ENCODE data around the gene RAX2.

The RAX2 gene

DNA sequence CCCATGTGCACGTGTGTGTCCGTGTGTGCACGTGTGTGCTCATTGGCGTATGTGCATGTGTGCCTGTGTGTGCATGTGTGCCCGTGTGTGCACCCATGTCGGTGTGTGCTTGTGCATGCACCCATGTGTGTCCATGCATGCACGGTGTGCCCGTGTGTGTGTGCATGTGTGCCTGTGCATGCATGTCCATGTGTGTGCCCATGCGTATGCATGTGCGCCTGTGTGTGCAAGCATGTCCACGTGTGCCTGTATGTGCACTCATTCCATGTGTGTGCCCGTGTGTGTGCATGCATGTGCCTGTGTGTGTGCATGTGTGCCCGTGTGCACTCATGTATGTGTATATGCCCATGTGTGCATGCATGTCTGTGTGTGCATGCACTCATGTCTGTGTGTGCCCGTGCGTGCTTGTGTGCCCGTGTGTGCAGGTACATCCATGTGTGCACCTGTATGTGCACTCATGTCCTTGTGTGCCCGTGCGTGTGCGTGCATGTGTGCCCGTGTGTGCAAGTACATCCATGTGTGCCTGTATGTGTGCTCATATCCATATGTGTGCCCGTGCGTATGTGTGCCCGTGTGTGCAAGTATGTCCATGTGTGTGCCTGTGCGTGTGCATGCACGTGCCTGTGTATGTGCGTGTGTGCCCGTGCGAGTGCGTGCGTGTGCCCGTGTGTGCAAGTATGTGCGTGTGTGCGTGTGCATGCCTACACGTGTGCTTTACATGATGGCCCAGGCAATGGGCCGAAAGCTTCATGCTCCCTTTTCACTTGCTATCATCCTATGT is 35.7 kb upstream of the RAX2 start:
- TF ChIP-seq, protein P1, sequence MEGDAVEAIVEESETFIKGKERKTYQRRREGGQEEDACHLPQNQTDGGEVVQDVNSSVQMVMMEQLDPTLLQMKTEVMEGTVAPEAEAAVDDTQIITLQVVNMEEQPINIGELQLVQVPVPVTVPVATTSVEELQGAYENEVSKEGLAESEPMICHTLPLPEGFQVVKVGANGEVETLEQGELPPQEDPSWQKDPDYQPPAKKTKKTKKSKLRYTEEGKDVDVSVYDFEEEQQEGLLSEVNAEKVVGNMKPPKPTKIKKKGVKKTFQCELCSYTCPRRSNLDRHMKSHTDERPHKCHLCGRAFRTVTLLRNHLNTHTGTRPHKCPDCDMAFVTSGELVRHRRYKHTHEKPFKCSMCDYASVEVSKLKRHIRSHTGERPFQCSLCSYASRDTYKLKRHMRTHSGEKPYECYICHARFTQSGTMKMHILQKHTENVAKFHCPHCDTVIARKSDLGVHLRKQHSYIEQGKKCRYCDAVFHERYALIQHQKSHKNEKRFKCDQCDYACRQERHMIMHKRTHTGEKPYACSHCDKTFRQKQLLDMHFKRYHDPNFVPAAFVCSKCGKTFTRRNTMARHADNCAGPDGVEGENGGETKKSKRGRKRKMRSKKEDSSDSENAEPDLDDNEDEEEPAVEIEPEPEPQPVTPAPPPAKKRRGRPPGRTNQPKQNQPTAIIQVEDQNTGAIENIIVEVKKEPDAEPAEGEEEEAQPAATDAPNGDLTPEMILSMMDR (IDR thresholded peaks at IDR 0.05; ENCODE audit: insufficient read depth, low read depth, low read length, missing control alignments), result no peak
- no peak overlapping the region for H3K4me3 ChIP-seq (ENCODE audit: low read depth, low read length)
- DNase-seq (ENCODE audit: low read depth), result no peak

- no peak for DNase-seq (ENCODE audit: low read depth)
Observed at GRCh38 chr19:3807131-3807480, 35.1 kb upstream of the RAX2 start.

DNA sequence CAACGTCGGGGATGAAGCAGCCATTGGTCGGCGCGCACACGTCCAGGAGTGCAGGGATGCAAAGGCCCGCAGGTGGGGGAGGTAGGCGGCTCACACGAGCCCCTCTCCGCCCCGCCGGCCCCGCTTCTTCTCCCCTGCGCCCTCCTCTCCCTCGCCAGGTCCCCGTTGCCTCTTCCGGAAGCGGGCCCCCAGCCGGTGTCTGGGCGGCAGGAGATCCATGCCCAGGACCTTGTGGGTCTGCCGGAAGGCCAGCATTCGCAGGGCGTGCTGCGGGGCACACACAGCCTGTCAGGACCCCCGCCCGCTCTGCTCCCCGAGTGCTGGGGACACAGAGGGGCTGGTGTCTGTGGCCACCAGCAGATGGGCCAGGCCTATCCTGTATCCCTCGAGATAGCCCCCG is 33.8 kb upstream of the RAX2 start:
- TF ChIP-seq, protein P1 (IDR thresholded peaks at IDR 0.05; ENCODE audit: insufficient read depth, low read depth, low read length, missing control alignments), result no peak
- H3K4me3 ChIP-seq (ENCODE audit: low read depth, low read length), result no peak overlapping the region
- DNase-seq (ENCODE audit: low read depth), result no peak

More at GRCh38 chr19:3807131-3807480, 35.1 kb upstream of the RAX2 start:
- TF ChIP-seq, protein P1 (IDR thresholded peaks at IDR 0.05; ENCODE audit: insufficient read depth, low read depth, low read length, missing control alignments), result no peak
- H3K4me3 ChIP-seq (ENCODE audit: low read depth, low read length), result no peak overlapping the region

DNA sequence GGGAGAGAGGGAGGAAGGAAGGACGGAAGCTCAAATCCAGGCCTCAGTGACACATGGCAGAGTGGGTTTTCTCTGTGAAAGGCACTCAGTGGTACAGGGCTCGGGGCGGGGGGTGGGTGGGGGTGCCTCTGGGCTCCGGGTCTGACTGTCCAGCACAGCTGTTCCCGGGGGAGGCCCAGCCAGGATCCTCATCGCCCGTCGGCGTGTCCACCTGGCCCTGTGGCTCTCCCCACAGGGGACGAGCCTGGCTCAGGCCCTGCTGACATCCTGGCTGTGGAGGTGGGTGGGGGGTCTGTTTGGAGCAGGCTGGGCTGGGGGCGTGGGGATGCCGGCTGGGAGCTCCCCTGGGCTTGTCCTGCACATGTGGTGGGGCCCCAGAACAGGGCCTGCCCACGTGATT is 32.4 kb upstream of the RAX2 start:
- H3K4me3 ChIP-seq (ENCODE audit: low read depth, low read length), result no peak overlapping the region
- TF ChIP-seq, protein P1 (IDR thresholded peaks at IDR 0.05; ENCODE audit: insufficient read depth, low read depth, low read length, missing control alignments), result no peak
- no peak for DNase-seq (ENCODE audit: low read depth)

- no peak for DNase-seq (ENCODE audit: low read depth)
- TF ChIP-seq, protein P1 (IDR thresholded peaks at IDR 0.05; ENCODE audit: insufficient read depth, low read depth, low read length, missing control alignments), result no peak
- no peak overlapping the region for H3K4me3 ChIP-seq (ENCODE audit: low read depth, low read length)
Observed at GRCh38 chr19:3803986-3804385, 32.0 kb upstream of the RAX2 start.

DNA sequence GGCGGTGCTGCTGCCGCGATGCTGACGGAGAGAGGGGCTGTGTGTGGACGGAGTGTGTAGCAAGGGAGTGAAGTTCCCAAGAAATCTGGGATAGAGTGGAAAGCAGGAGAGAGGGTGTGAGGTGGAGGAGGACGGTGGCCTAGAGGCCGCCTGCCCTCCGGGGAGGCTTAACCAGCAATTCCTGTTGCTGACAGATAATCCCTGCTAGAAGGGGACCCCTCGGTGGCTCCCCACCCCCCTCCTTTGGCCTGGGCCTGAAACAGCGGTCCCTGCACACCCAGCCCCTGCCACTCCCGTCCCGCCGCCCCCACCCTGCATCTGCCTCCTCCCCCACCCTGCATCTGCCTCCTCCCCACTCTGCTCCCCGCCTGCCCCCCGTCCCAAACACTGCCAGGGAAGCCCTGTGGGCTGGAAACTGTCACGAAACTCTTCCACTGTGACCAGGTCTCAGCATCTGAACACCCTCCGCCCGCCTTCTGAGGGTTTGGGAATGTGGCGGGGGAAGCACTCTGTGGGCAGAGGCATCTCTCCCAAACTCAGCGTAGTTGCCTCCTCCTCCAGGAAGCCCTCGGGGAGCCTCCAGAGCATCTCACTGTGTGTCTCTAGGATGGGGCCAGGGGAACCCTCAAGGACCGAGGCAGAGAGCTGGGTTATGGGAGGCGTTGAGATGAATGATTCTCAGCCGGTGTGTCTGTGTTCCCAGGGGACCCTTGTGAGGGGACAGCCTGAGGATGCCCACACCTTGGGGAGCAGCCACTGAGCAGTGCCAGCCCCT is 31.3 kb upstream of the RAX2 start:
- H3K4me3 ChIP-seq (ENCODE audit: low read depth, low read length), result no peak overlapping the region
- no peak for DNase-seq (ENCODE audit: low read depth)
- TF ChIP-seq, protein P1 (IDR thresholded peaks at IDR 0.05; ENCODE audit: insufficient read depth, low read depth, low read length, missing control alignments), result no peak

Data from GM12865 (cell line).